Tibial artery (tissue), 4 donors: Measurements from ENCODE around the gene GPD2.
"Not testable (repeated sequence)": the region's sequence is repeated elsewhere in the genome, so short reads cannot be mapped to it uniquely, and the experiment has no call there.

Source experiments
- DNase-seq, 2 donors: peaks; one replicate each; pipeline ENCODE4 v3.0.0-alpha.2; 2019
- H3K27ac ChIP-seq, 2 donors: fragments of 200-600 bp; sonication (generic) in 1 of 2; 1 replicate in 1 of 2; 2 replicates in 1 of 2; pipeline ENCODE4 v1.5.1; 2018 to 2019; ENCODE audit warnings: mild to moderate bottlenecking in 1 of 2
- H3K27me3 ChIP-seq, 2 donors: fragments of 200-600 bp; sonication (generic) in 1 of 2; one replicate each; pipeline versions ENCODE4 v1.5.1 to v1.6.0; 2016 to 2019
- H3K36me3 ChIP-seq, 3 donors: fragments of 200-600 bp; sonication (generic) in 2 of 3; one replicate each; pipeline ENCODE4 v1.5.1; 2016 to 2019; ENCODE audit warnings: mild to moderate bottlenecking in 2 of 3
- H3K4me1 ChIP-seq, 4 donors: fragments of 200-600 bp; sonication (generic) in 2 of 4; 1 replicate in 3 of 4; 2 replicates in 1 of 4; pipeline ENCODE4 v1.5.1; 2016 to 2019
- H3K4me3 ChIP-seq, 2 donors: fragments of 200-600 bp; sonication (generic) in 1 of 2; 1 replicate in 1 of 2; 2 replicates in 1 of 2; pipeline ENCODE4 v1.5.1; 2018 to 2019; ENCODE audit warnings: mild to moderate bottlenecking in 2 of 2
- H3K9me3 ChIP-seq, 3 donors: fragments of 200-600 bp; sonication (generic) in 1 of 3; one replicate each; pipeline ENCODE4 v1.5.1; 2016 to 2019
- intact Hi-C: fragments of 100-400 bp; cut with DNase I; formaldehyde crosslinking; loops from one replicate; pipeline ENCODE4 v1.15.0; 2023; ENCODE audit warnings: low total_unique reads
- TF ChIP-seq, protein P1 (sequence below), 2 experiments: fragments of 200-600 bp in 1 of 2; fragments of 450-650 bp in 1 of 2; IDR thresholded peaks; one replicate each; pipeline ENCODE4 v1.5.1; 2017 to 2019; ENCODE audit warnings: antibody characterized with exemption in 2 of 2, mild to moderate bottlenecking in 1 of 2, moderate library complexity in 1 of 2

The GPD2 gene

DNA sequence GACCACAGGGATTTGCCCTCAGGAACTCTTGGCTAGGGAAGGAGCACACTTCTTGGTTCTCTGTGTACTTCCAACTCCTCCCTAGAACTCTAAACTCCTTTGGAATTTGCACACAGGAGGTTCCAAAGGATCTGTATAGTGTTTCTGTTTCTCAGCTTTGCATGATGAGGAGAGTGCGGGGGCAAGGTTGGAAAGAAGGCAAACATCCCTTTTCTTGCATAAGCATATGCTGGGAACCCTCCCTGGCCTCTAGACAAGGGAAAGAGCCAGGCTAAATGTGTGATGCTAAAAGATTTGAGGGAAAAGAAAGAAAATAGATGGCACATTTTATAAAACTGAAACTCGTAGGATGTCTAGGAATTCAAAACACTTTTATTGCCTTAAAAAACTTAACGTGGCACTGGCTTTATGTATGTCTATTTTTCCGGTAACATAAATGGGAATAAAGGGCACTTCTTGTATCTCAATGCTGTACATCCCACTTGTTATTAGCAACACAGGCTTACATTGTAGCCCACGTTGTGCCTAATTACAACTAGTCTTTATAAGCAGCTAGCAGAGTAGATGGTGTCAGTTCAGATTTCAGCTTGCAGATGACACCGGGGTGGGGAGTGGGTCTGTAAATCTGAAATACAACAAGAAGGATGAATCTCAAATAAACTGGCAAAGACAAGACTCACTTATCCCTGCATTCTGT is 165.8 kb downstream of the GPD2 start:
- Histone ChIP-seq H3K36me3 (no peaks in the 10 kb centered on the region), H3K4me3 (no peak overlapping the region), H3K4me1 (no peaks in the 10 kb centered on the region), H3K27me3 (no peaks in the 10 kb centered on the region), H3K27ac (no peak overlapping the region), H3K9me3 (no peaks in the 10 kb centered on the region)
- intact Hi-C loops = no loop called here
- TF ChIP-seq, protein P1, sequence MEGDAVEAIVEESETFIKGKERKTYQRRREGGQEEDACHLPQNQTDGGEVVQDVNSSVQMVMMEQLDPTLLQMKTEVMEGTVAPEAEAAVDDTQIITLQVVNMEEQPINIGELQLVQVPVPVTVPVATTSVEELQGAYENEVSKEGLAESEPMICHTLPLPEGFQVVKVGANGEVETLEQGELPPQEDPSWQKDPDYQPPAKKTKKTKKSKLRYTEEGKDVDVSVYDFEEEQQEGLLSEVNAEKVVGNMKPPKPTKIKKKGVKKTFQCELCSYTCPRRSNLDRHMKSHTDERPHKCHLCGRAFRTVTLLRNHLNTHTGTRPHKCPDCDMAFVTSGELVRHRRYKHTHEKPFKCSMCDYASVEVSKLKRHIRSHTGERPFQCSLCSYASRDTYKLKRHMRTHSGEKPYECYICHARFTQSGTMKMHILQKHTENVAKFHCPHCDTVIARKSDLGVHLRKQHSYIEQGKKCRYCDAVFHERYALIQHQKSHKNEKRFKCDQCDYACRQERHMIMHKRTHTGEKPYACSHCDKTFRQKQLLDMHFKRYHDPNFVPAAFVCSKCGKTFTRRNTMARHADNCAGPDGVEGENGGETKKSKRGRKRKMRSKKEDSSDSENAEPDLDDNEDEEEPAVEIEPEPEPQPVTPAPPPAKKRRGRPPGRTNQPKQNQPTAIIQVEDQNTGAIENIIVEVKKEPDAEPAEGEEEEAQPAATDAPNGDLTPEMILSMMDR (IDR thresholded peaks at IDR 0.05) = no peak
- DNase-seq = no peak

DNA sequence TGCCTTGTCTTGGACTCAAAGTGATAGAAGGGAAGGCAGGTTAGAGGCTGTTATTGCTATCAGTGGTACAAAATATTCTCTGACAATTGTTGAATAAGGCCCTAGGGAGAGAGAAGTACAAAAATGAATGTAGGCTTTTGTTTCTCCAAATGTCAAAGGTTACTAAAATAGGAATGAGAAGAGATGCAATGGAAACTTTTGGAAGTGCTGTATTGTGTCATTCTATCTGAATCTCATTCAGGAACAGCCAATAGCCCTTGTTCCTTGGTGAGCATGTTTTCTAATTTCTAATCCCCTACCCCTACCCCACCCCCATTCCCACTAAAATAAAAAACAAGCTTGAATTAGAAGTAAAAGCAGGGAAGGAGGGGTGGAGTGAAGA is 166.4 kb downstream of the GPD2 start:
- Histone ChIP-seq H3K9me3 (no peaks in the 10 kb centered on the region), H3K4me3 (no peak overlapping the region), H3K27me3 (no peaks in the 10 kb centered on the region), H3K4me1 (no peaks in the 10 kb centered on the region), H3K36me3 (no peaks in the 10 kb centered on the region), H3K27ac (no peak overlapping the region)
- TF ChIP-seq, protein P1 (IDR thresholded peaks at IDR 0.05) = no peak
- no peak for DNase-seq
- intact Hi-C loops = no loop called here

DNA sequence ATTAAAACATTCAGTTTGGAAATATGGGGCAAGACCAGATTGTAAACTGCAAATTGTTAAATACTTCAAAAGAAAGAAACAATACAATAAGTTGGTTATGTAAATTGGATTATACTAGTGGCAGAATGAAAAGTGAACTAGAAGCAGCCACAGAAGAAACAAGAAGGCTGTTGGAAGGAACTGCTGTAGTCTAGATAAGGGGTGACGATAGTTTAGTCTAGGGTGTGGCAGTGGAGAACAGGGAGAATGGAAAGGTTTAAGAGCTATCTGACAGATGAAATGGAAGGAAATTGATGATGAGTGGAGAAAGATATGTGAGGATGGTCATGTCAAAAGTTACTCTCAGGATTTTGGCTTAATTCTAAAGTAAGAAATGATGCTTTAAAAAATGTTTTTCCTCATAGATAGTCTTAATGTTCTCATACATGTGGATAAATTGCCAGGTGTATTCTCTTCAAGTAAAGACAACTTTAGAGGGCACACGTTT is 179.7 kb downstream of the GPD2 start:
- Histone ChIP-seq H3K4me3 (no peak overlapping the region), H3K27ac (no peak overlapping the region), H3K9me3 (no peaks in the 10 kb centered on the region), H3K4me1 (no peaks in the 10 kb centered on the region), H3K36me3 (no peaks in the 10 kb centered on the region), H3K27me3 (no peaks in the 10 kb centered on the region)
- intact Hi-C loops = no loop called here
- DNase-seq = no peak
- TF ChIP-seq, protein P1 (IDR thresholded peaks at IDR 0.05) = no peak

DNA sequence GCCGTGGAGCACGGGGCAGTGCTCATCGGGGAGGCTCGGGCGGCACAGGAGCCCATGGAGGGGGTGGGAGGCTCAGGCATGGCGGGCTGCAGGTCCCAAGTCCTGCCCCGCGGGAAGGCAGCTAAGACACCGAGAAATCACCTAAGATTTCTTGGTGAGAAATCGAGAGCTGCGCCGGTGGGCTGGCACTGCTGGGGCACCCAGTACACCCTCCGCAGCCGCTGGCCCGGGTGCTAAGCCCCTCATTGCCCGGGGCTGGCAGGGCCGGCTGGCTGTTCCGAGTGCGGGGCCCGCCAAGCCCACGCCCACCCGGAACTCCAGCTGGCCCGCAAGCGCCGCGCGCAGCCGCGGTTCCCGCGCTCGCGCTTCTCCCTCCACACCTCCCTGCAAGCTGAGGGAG is 181.9 kb downstream of the GPD2 start:
- not testable (repeated sequence) for H3K27ac ChIP-seq

DNA sequence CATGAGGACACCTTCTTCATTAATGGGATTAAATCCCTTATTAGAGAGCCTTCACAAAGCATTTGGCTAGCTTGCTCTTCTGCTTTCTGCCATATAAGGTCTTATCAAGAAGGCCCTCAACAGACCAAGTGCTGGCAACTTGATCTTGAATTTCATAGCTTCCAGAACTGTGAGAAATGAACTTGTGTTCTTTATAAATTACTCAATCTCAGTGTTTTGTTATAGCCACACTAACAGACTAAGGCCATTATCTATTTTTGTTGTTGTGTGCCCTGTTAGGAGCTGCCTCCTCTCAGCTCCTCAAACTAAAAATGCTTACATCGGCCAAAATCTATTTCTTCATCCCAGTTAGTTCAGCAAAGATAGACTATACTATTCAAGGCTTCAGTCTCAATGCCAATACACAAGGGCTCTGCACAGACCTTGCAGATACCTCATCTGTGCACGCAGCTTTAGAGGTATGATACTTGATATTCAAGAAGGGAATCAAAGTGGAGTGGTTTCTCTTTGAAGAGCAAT is 182.9 kb downstream of the GPD2 start:
- TF ChIP-seq, protein P1 (IDR thresholded peaks at IDR 0.05) = no peak
- DNase-seq = no peak
- Histone ChIP-seq H3K4me3 (no peak overlapping the region), H3K9me3 (peaks cover 0 to 7% (median 3%) of the 10 kb centered on the region in 3 donors), H3K27ac (no peak overlapping the region), H3K36me3 (no peaks in the 10 kb centered on the region), H3K4me1 (no peaks in the 10 kb centered on the region), H3K27me3 (no peaks in the 10 kb centered on the region)
- intact Hi-C loops = no loop called here

More for the DNA sequence above, 181.9 kb downstream of the GPD2 start:
- DNase-seq, H3K27me3 ChIP-seq, H3K36me3 ChIP-seq, H3K4me1 ChIP-seq, intact Hi-C loops, H3K9me3 ChIP-seq, H3K4me3 ChIP-seq: not testable (repeated sequence)

DNA sequence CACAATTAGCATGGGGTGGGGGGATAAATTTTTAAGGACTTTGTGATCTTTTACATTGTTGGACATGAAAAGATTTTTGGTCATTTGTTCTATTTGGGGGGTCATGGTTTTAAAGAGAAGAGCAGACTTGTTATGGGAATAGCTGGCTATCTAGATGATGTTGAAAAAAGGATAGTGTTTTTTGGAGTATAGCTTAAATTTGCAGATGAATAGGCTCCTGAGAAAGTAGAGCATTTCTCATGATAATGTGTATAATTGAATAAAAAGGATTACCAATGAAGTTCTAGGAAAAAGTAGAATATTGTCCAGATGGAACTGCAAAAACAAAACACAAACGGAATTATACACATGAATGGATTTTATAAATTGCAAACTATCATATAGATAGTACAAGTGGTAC is 186.3 kb downstream of the GPD2 start:
- TF ChIP-seq, protein P1 (IDR thresholded peaks at IDR 0.05) = no peak
- H3K27ac ChIP-seq = no peak overlapping the region
- H3K4me1 ChIP-seq = no peaks in the 10 kb centered on the region
- H3K4me3 ChIP-seq = no peak overlapping the region
- intact Hi-C loops = no loop called here
- peaks cover 0 to 14% (median 7%) of the 10 kb centered on the region in 3 donors for H3K9me3 ChIP-seq
- no peaks in the 10 kb centered on the region for H3K27me3 ChIP-seq
- DNase-seq = no peak
- H3K36me3 ChIP-seq = no peaks in the 10 kb centered on the region
